ENCODE measurements around the gene ZNF124.

- no peak for TF ChIP-seq CEBPB (IDR thresholded peaks at IDR 0.05; ENCODE audit: low read depth)
- no peak for TF ChIP-seq CTCF (IDR thresholded peaks at IDR 0.05 in 2 of 3, conservative IDR thresholded peaks at IDR 0.05 in 1 of 3; ENCODE audit: borderline replicate concordance in 1 of 3, insufficient read depth in 1 of 3, low read depth in 2 of 3, low read length in 2 of 3)
- TF ChIP-seq POLR2AphosphoS5 (IDR thresholded peaks at IDR 0.05; ENCODE audit: low read depth, low read length) = no peak
- TF ChIP-seq POLR2A (IDR thresholded peaks at IDR 0.05; ENCODE audit: borderline replicate concordance, extremely low read depth, insufficient read depth, insufficient read length) = no peak
- no peak for TF ChIP-seq EZH2 (IDR thresholded peaks at IDR 0.05)
- no peak for TF ChIP-seq MAX (IDR thresholded peaks at IDR 0.05)
- TF ChIP-seq EZH2phosphoT487 (IDR thresholded peaks at IDR 0.05; ENCODE audit: borderline replicate concordance) = no peak
- TF ChIP-seq ZNF274 (IDR thresholded peaks at IDR 0.05; ENCODE audit: low read depth, low read length) = no peak
- TF ChIP-seq RAD21 (IDR thresholded peaks at IDR 0.05; ENCODE audit: low read depth) = no peak
- TF ChIP-seq, protein P1, sequence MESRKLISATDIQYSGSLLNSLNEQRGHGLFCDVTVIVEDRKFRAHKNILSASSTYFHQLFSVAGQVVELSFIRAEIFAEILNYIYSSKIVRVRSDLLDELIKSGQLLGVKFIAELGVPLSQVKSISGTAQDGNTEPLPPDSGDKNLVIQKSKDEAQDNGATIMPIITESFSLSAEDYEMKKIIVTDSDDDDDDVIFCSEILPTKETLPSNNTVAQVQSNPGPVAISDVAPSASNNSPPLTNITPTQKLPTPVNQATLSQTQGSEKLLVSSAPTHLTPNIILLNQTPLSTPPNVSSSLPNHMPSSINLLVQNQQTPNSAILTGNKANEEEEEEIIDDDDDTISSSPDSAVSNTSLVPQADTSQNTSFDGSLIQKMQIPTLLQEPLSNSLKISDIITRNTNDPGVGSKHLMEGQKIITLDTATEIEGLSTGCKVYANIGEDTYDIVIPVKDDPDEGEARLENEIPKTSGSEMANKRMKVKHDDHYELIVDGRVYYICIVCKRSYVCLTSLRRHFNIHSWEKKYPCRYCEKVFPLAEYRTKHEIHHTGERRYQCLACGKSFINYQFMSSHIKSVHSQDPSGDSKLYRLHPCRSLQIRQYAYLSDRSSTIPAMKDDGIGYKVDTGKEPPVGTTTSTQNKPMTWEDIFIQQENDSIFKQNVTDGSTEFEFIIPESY (IDR thresholded peaks at IDR 0.05; ENCODE audit: extremely low read depth, insufficient replicate concordance, low read length) = no peak
- no peak for TF ChIP-seq YY1 (IDR thresholded peaks at IDR 0.05; ENCODE audit: extremely low read depth, insufficient replicate concordance, low read depth, low read length)
- TF ChIP-seq, protein P2, sequence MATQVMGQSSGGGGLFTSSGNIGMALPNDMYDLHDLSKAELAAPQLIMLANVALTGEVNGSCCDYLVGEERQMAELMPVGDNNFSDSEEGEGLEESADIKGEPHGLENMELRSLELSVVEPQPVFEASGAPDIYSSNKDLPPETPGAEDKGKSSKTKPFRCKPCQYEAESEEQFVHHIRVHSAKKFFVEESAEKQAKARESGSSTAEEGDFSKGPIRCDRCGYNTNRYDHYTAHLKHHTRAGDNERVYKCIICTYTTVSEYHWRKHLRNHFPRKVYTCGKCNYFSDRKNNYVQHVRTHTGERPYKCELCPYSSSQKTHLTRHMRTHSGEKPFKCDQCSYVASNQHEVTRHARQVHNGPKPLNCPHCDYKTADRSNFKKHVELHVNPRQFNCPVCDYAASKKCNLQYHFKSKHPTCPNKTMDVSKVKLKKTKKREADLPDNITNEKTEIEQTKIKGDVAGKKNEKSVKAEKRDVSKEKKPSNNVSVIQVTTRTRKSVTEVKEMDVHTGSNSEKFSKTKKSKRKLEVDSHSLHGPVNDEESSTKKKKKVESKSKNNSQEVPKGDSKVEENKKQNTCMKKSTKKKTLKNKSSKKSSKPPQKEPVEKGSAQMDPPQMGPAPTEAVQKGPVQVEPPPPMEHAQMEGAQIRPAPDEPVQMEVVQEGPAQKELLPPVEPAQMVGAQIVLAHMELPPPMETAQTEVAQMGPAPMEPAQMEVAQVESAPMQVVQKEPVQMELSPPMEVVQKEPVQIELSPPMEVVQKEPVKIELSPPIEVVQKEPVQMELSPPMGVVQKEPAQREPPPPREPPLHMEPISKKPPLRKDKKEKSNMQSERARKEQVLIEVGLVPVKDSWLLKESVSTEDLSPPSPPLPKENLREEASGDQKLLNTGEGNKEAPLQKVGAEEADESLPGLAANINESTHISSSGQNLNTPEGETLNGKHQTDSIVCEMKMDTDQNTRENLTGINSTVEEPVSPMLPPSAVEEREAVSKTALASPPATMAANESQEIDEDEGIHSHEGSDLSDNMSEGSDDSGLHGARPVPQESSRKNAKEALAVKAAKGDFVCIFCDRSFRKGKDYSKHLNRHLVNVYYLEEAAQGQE (IDR thresholded peaks at IDR 0.05; ENCODE audit: low read depth) = no peak
- no peak for TF ChIP-seq SIN3A (IDR thresholded peaks at IDR 0.05; ENCODE audit: low read depth)
- TF ChIP-seq SRF (IDR thresholded peaks at IDR 0.05; ENCODE audit: low read depth) = no peak
Observed at GRCh38 chr1:247209396-247209795, 37.6 kb upstream of the ZNF124 start.
